Spinal cord (tissue), 10 donors: ENCODE data around the gene PLEKHA1. TPM values are rescaled to one million over a fixed set of nuclear protein-coding genes. Genes with fewer than 3 reads are reported as not detected.
A peak's percentile ranks its signal among the peaks of the same experiment; 100 is the strongest.

Experiments used
- DNase-seq, 6 donors: peaks; one replicate each; pipeline versions ENCODE4 v3.0.0 to v3.0.0-alpha.2; 2013 to 2015; ENCODE audit warnings: low spot score in 6 of 6, low read depth in 4 of 6
- H3K27ac ChIP-seq: one replicate; pipeline ENCODE4 v1.5.1; 2013; ENCODE audit warnings: low read depth, low read length, control low read depth
- H3K27me3 ChIP-seq: one replicate; pipeline ENCODE4 v1.6.1; 2013; ENCODE audit warnings: low read length; ENCODE audit not compliant: control insufficient read depth, insufficient read depth
- H3K36me3 ChIP-seq: one replicate; pipeline ENCODE4 v1.6.1; 2013; ENCODE audit warnings: low read length; ENCODE audit not compliant: control insufficient read depth, insufficient read depth
- H3K4me1 ChIP-seq: one replicate; pipeline ENCODE4 v1.6.1; 2013; ENCODE audit warnings: low read length; ENCODE audit not compliant: control insufficient read depth, insufficient read depth
- H3K4me3 ChIP-seq: one replicate; pipeline ENCODE4 v1.5.1; 2013; ENCODE audit warnings: low read depth, low read length, control low read depth
- H3K9me3 ChIP-seq: one replicate; pipeline ENCODE4 v1.6.1; 2013; ENCODE audit warnings: low read length; ENCODE audit not compliant: control insufficient read depth, insufficient read depth
- WGBS: methylation state at CpG from one replicate; pipeline ENCODE4 v1.1.5; 2013; ENCODE audit warnings: missing lambda C conversion rate; ENCODE audit not compliant: insufficient coverage; 5-methylcytosine and 5-hydroxymethylcytosine counted together
- polyA plus RNA-seq, 2 donors: library from polyadenylated mRNA; unstranded; fragments of 120-200 nt; gene quantifications; one replicate each; pipeline ENCODE4 v1.2.1, GENCODE V29; 2013; ENCODE audit not compliant: insufficient read length in 2 of 2
- total RNA-seq, 2 donors: library from RNA; depleted of rRNA in 1 of 2; stranded (reverse); fragments of 120-200 nt in 1 of 2; fragments of >200 nt in 1 of 2; gene quantifications; one replicate each; pipeline versions ENCODE4 v1.2.3 to v1.2.4, GENCODE V29; 2013 to 2014
- donor health status: healthy.

The PLEKHA1 gene
- total and polyA plus RNA-seq, 4 donors, result 43.4 to 119 (median 107) TPM

DNA sequence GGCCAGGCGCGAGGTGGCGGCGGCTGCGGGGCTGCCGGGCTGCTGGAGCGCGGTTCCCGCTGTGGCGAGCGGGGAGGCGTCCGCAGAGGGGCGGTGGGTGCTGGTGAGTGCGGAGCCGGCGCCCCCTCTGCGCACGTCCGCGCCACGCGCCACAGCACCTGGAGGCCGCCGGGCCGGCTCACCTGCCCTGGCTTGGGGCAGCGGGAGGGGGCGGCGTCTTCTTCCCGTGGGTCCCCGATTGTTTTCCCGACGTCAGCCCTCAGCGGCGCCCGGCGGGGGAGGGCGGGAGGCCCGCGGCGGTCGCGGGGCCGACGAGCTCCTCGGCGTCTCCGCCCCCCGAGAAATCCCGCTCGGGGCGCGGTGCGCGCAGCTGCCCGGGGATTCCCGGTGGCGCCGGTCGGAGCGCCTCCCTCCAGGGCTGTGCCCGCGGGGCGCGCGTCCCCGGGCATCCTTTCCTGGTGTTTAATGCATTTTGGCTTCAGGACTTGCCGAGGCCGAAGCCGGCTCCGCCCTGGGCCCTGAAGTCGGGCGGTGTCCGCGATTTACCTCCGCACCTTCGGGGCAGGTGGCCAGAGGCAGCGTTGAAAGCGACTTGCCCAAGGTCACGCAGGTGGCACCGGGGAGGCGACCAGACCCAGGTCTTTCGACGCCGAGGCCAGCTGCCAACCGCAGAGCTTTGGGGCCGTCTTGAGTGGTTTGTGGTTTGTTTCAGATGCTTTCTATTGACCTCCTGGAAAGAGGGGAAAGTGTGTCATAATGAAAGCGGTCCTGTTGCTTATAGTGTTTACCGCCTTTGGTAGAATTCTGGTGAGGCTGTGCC lies 561 bp downstream of the PLEKHA1 start:
- Histone ChIP-seq H3K4me3 (peak overlapping the region; percentile 54), H3K36me3 (no peaks in the 10 kb centered on the region), H3K9me3 (no peaks in the 10 kb centered on the region), H3K27ac (peak overlapping the region; percentile 19), H3K27me3 (no peaks in the 10 kb centered on the region), H3K4me1 (peaks cover 9% of the 10 kb centered on the region)
- under 1% methylated on average over 89 of the region's 89 CpGs for WGBS
- DNase-seq, result peak in 2 of 6 donors; percentile 54 to 78

DNA sequence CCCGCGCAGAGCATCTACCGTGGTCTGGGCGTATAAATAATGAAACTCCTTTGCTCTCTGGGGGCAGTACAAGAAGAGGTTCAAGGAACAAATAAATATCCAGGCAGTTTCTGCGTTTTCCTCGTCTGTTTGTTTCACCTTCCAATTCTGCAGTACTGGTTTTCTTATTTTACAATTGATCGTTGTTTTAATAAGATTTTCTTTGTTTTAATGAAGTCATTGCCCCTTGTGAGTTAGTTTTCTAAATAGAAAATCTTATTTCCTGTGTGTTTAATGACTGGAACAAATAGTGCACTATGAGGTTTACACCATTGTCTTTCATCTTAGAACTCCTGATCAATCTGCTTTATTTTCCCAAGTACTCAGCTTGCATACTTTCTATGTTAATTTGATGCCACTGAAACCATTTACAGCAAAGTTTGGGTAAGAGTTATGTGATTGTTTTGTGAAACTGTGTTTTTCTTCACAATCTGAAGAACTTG lies 1.2 kb downstream of the PLEKHA1 start:
- Histone ChIP-seq H3K9me3 (no peaks in the 10 kb centered on the region), H3K27me3 (no peaks in the 10 kb centered on the region), H3K4me1 (peaks cover 9% of the 10 kb centered on the region), H3K4me3 (peak overlapping the region; percentile 54), H3K36me3 (no peaks in the 10 kb centered on the region), H3K27ac (peak overlapping the region; percentile 19)
- peak in 1 of 6 donors; percentile 74 for DNase-seq
- 4% methylated on average over 4 of the region's 7 CpGs for WGBS

DNA sequence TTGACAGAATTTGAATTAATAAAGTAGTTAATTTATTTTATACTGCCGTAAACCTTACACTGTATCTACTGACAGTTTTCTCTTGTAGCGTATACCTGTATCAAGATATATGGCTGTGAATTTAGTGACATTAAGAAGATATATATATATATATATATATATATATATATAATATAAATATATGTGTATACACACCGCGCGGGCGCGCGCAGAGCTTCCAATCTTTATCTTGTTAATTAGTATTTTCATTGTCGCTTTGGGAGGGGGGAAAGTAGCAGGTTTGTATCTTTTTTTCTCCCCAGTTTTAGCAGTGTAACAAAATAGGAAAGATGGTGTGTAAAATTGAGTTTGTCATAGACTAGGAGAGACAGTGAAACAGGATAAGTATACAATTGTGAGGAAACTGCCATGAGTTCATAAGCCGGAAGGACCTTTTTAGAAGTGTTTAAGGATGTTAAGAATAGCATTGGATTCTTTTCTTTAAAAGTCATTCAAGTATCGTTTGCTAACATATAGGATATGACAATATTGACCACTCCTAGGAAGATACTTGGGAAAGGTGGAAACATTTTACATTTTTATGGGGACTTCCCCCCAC lies 2.0 kb downstream of the PLEKHA1 start:
- peaks cover 9% of the 10 kb centered on the region for H3K4me1 ChIP-seq
- no peaks in the 10 kb centered on the region for H3K36me3 ChIP-seq
- H3K27me3 ChIP-seq, result no peaks in the 10 kb centered on the region
- no peak for DNase-seq
- H3K9me3 ChIP-seq, result no peaks in the 10 kb centered on the region
- 40% methylated on average over 1 of the region's 11 CpGs for WGBS
- no peak overlapping the region for H3K4me3 ChIP-seq
- peak overlapping the region; percentile 16 for H3K27ac ChIP-seq

DNA sequence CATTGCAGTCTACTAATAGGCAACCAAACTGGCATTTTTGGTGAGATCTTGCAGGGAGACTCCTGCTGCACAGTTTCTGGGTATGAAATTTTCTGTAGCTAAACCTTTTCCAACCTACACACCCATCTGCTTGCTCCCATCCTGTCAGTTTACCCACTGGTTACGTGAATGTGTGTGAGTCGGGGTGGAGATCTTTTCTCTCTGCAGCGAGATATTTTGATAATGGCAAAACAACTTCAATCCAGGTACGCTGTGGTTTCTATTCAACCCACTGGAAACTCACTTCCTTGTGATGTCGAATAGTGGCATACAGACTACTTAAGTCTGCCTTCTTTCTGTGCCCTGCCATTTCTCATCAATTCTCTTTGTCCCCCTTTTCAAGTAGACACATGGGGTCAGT lies 4.5 kb downstream of the PLEKHA1 start:
- Histone ChIP-seq H3K36me3 (no peaks in the 10 kb centered on the region), H3K4me3 (no peak overlapping the region), H3K9me3 (no peaks in the 10 kb centered on the region), H3K27ac (no peak overlapping the region), H3K27me3 (no peaks in the 10 kb centered on the region), H3K4me1 (peaks cover 5% of the 10 kb centered on the region)
- DNase-seq, result no peak
- WGBS, result 91% methylated on average over 3 of the region's 5 CpGs

DNA sequence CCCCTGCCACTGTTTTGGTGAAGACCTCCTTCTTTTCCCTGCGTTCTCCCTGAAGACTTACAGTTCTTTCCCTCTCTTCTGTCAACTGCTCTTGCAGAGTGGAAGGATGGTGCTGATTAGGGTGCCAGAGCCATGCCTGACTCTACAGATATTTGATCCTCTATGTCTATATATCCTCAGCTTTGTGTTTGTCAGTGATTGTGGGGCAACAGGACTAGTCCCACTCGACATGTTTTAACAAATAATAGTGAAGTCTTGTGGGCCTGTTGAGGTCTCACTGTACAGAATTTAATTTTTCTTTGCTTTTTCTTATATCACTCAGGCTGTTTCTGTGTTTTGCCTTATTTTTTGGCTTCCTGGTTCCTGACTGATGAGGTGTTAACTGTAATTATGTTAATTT lies 5.0 kb downstream of the PLEKHA1 start:
- peaks cover 5% of the 10 kb centered on the region for H3K4me1 ChIP-seq
- no peaks in the 10 kb centered on the region for H3K36me3 ChIP-seq
- H3K27me3 ChIP-seq, result no peaks in the 10 kb centered on the region
- no peak overlapping the region for H3K4me3 ChIP-seq
- no peak overlapping the region for H3K27ac ChIP-seq
- no peaks in the 10 kb centered on the region for H3K9me3 ChIP-seq
- WGBS, result no CpG with 5 or more reads among the region's 2 CpGs
- DNase-seq, result no peak

DNA sequence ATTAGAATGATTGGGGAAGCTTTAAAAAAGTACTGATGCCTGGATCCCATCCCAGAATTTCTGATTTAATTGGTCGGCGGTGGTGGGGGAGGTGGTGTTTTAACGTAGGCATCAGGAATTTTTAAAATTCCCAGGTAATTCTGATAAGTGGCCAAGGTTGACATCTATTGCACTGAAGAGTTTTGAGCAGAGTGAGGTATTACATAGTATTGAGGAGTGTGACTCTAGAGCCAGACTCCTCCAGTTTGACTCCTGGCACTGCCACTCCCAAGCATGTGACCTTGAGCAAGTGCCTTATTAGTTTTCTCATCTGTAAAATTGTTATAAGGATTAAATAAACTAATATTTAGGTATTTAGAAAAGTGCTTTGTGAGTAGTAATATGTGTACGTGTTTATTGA lies 6.2 kb downstream of the PLEKHA1 start:
- WGBS, result 93% methylated on average over 3 of the region's 4 CpGs
- no peaks in the 10 kb centered on the region for H3K36me3 ChIP-seq
- H3K9me3 ChIP-seq, result no peaks in the 10 kb centered on the region
- H3K27me3 ChIP-seq, result no peaks in the 10 kb centered on the region
- H3K4me3 ChIP-seq, result no peak overlapping the region
- H3K27ac ChIP-seq, result no peak overlapping the region
- H3K4me1 ChIP-seq, result no peaks in the 10 kb centered on the region
- DNase-seq, result no peak

DNA sequence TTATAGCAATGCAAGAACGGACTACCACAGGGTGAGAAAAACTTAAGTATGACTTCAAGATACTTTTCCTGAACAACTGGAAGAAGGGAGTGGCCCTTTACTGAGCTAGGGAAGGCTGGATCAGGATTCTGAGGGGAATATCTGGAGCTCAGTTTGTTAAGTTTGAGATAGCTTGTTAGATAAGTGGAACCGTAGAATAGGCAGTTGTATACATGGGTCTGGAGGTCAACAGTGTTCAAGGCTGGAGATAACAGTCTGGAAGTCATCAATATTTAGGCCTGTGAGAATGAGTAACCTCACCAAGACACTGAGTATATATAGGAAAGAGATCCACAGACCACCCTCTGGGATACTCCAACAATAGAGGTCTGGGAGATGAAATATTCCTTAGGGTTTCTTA lies 7.2 kb downstream of the PLEKHA1 start:
- Histone ChIP-seq H3K4me1 (no peaks in the 10 kb centered on the region), H3K36me3 (no peaks in the 10 kb centered on the region), H3K27me3 (no peaks in the 10 kb centered on the region), H3K9me3 (no peaks in the 10 kb centered on the region), H3K4me3 (no peak overlapping the region), H3K27ac (no peak overlapping the region)
- DNase-seq, result no peak
- 95% methylated on average over 2 of the region's 2 CpGs for WGBS

DNA sequence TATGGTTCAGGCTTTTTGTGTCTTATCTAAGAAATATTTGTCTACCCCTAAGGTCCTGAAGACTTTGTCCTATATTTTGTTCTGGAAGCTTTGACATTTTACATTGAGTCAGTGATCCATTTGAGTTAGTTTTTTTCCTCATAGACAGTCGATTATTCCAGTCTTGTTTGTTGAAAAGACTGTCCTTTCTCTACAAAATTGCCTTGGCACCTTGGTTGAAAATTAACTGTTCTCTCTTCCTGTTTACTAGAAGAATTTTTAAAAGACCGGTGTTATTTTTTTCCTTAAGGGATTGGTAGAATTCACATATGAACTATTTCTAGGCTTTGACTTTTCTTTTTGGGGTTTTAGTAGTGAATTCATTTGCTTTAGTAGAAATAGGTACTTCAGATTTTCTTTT lies 12.0 kb downstream of the PLEKHA1 start:
- no peaks in the 10 kb centered on the region for H3K27me3 ChIP-seq
- WGBS, result no CpG with 5 or more reads among the region's 2 CpGs
- H3K4me1 ChIP-seq, result no peaks in the 10 kb centered on the region
- DNase-seq, result no peak
- no peaks in the 10 kb centered on the region for H3K36me3 ChIP-seq
- H3K9me3 ChIP-seq, result no peaks in the 10 kb centered on the region
- H3K27ac ChIP-seq, result no peak overlapping the region
- H3K4me3 ChIP-seq, result no peak overlapping the region

DNA sequence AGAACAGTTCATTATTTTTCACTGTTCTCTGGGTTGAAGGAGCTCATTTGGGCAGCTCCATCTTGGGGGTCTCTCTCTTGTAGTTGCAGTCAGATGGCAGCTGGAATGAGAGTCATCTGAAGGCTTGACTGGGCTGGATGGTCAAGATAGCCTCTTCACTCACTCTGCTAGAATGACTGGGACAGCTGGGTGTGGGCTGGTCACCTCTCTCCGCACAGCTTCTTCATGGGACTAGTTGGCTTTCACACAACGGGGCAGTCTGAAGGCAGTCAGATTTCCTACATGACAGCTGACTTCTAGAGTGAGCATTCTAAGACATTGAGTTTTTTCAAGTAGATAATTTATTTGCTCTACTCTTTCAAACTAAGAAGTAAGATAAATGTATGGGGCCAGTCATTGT lies 13.1 kb downstream of the PLEKHA1 start:
- H3K27me3 ChIP-seq, result no peaks in the 10 kb centered on the region
- no peaks in the 10 kb centered on the region for H3K9me3 ChIP-seq
- no CpG with 5 or more reads among the region's 2 CpGs for WGBS
- H3K4me3 ChIP-seq, result no peak overlapping the region
- no peaks in the 10 kb centered on the region for H3K4me1 ChIP-seq
- H3K27ac ChIP-seq, result no peak overlapping the region
- no peaks in the 10 kb centered on the region for H3K36me3 ChIP-seq
- DNase-seq, result no peak
